HepG2 (cell line): ENCODE measurements around the gene UBTD1. TPM values are rescaled to one million over a fixed set of nuclear protein-coding genes. Genes with fewer than 3 reads are reported as not detected.

ENCODE experiments used
- ATAC-seq: fragments of 200-7000 bp; cut with Tn5 transposase; 3 replicates; pipeline ENCODE4 v1.9.1; 2020; ENCODE audit warnings: mild to moderate bottlenecking, moderate library complexity
- BruUV-seq: library from RNA; stranded (reverse); fragments of 400-500 nt; replicated peaks from 2 replicates; lab custom pipeline; 2021; lab: Mats Ljungman, UMichigan
- CTCF ChIA-PET: fragments of 300-600 bp; formaldehyde crosslinking; extraction: SDS; loops from one replicate; lab custom pipeline; 2021; ENCODE audit warnings: low total read pairs, inconsistent platforms, low intra/inter-chr PET ratio; lab: Yijun Ruan, JAX
- POLR2A ChIA-PET: fragments of 350-600 bp; sonication (Branson Sonifier 250); formaldehyde crosslinking; loops from one replicate; lab custom pipeline; 2020; ENCODE audit warnings: antibody characterized with exemption, inconsistent platforms; lab: Yijun Ruan, JAX
- DNase-seq: peaks from one replicate; pipeline ENCODE4 v3.0.0-alpha.2; 2015; ENCODE audit warnings: low spot score
- FAIRE-seq: peaks from 3 replicates; lab custom pipeline; 2011; peaks lifted over from hg19 to GRCh38; lab: Jason Lieb, UNC
- H2AFZ ChIP-seq: one replicate; pipeline ENCODE4 v1.6.1; 2011; ENCODE audit warnings: low read length, inconsistent platforms
- H3K27ac ChIP-seq: fragments of 300-600 bp; 3 replicates; pipeline ENCODE4 v1.8.0; 2011; ENCODE audit warnings: mixed run types, mild to moderate bottlenecking, mixed read lengths, low read length, inconsistent platforms; ENCODE audit not compliant: insufficient read depth; ENCODE audit errors: extremely low read length
- H3K27me3 ChIP-seq, 2 experiments: fragments of 200-600 bp in 1 of 2; 2 replicates in 1 of 2; 3 replicates in 1 of 2; pipeline versions ENCODE4 v1.6.0 to v1.8.0; 2011; ENCODE audit warnings: low read length in 2 of 2, mild to moderate bottlenecking in 2 of 2, moderate library complexity in 2 of 2, inconsistent platforms in 1 of 2; ENCODE audit not compliant: insufficient read depth in 2 of 2, control insufficient read depth in 1 of 2
- H3K36me3 ChIP-seq, 2 experiments: fragments of 200-600 bp in 1 of 2; replicated peaks in 1 of 2; 2 replicates in 1 of 2; 3 replicates in 1 of 2; pipeline versions ENCODE4 v1.5.1 to v1.8.0; 2011; ENCODE audit warnings: low read length in 2 of 2, inconsistent platforms in 1 of 2; ENCODE audit not compliant: insufficient read depth in 2 of 2, control insufficient read depth in 1 of 2
- H3K4me1 ChIP-seq: 2 replicates; pipeline ENCODE4 v1.5.1; 2012; ENCODE audit warnings: low read length, inconsistent platforms; ENCODE audit not compliant: insufficient read depth
- H3K4me2 ChIP-seq: 2 replicates; pipeline ENCODE4 v1.6.0; 2011; ENCODE audit warnings: low read depth, low read length, inconsistent platforms
- H3K4me3 ChIP-seq, 3 experiments: fragments of 200-600 bp in 1 of 3; sonication (generic), shearing (Covaris generic) in 1 of 3; replicated peaks in 1 of 3; 2 replicates each; pipeline ENCODE4 v1.5.1; 2011 to 2016; ENCODE audit warnings: low read length in 3 of 3, inconsistent platforms in 2 of 3, low read depth in 2 of 3, mild to moderate bottlenecking in 2 of 3, control low read depth in 1 of 3, mixed read lengths in 1 of 3; ENCODE audit not compliant: insufficient read depth in 1 of 3
- H3K79me2 ChIP-seq: one replicate; pipeline ENCODE4 v1.6.1; 2011; ENCODE audit warnings: low read length, inconsistent platforms; ENCODE audit not compliant: insufficient read depth
- H3K9ac ChIP-seq: 2 replicates; pipeline ENCODE4 v1.6.0; 2011; ENCODE audit warnings: mild to moderate bottlenecking, low read depth, low read length, inconsistent platforms; ENCODE audit not compliant: insufficient read depth
- H3K9me3 ChIP-seq: 2 replicates; pipeline ENCODE4 v1.5.1; 2012; ENCODE audit warnings: mild to moderate bottlenecking, low read length
- H4K20me1 ChIP-seq: 2 replicates; pipeline ENCODE4 v1.6.0; 2011; ENCODE audit warnings: inconsistent platforms, mild to moderate bottlenecking, low read length, moderate library complexity; ENCODE audit not compliant: insufficient read depth
- TP53 ChIP-seq: sonication (generic); formaldehyde crosslinking; conservative IDR thresholded peaks from 2 replicates; pipeline ENCODE4 v1.4.0; 2020; ENCODE audit warnings: missing genetic modification reagents
- ZBTB4 ChIP-seq: sonication (generic); formaldehyde crosslinking; IDR thresholded peaks from 2 replicates; pipeline ENCODE4 v1.4.0; 2020; ENCODE audit warnings: missing genetic modification reagents, mild to moderate bottlenecking, borderline replicate concordance
- ZNF280D ChIP-seq: sonication (generic); formaldehyde crosslinking; IDR thresholded peaks from 2 replicates; pipeline ENCODE4 v1.5.1; 2020; ENCODE audit warnings: mild to moderate bottlenecking, missing genetic modification reagents
- WGBS: methylation state at CpG from one replicate; pipeline ENCODE4 v1.1.6; 2017; ENCODE audit warnings: low lambda C conversion rate; 5-methylcytosine and 5-hydroxymethylcytosine counted together
- in situ Hi-C: cut with HindIII; loops from 2 replicates; pipeline ENCODE4 v1.10.0; 2017; ENCODE audit warnings: low pct_unique_long_range_greater_than_20kb; ENCODE audit not compliant: extremely low pct_ligation_motif_present
- intact Hi-C: fragments of 100-400 bp; cut with micrococcal nuclease; formaldehyde crosslinking; loops from one replicate; pipeline ENCODE4 v1.10.0; 2022; ENCODE audit not compliant: unreplicated experiment
- polyA plus RNA-seq, 8 experiments: library from polyadenylated mRNA; depleted of rRNA in 3 of 8; stranded (reverse) in 7 of 8; unstranded in 1 of 8; fragments of >200 nt; fragmentation: Illumina TruSeq in 4 of 8; extraction: Trizol in 4 of 8; gene quantifications; 2 replicates each; pipeline versions ENCODE4 v1.2.1 to v1.2.3, GENCODE V29; 2011 to 2016; ENCODE audit warnings: low read depth in 4 of 8, missing spikeins in 1 of 8, mixed read lengths in 1 of 8; ENCODE audit not compliant: insufficient read depth in 1 of 8
- total RNA-seq, 5 experiments: library from RNA; depleted of rRNA; stranded (reverse); fragments of >200 nt; fragmentation: Illumina TruSeq; extraction: Trizol; gene quantifications; 2 replicates each; pipeline ENCODE4 v1.2.3, GENCODE V29; 2016; ENCODE audit warnings: low read depth in 1 of 5
- TF ChIP-seq, protein P1 (sequence below): sonication (generic); IDR thresholded peaks from 2 replicates; pipeline ENCODE4 v1.6.1; 2016; ENCODE audit warnings: low read depth, borderline replicate concordance
- TF ChIP-seq, protein P2 (sequence below): sonication (generic); formaldehyde crosslinking; IDR thresholded peaks from 2 replicates; pipeline ENCODE4 v1.5.1; 2020; ENCODE audit warnings: mild to moderate bottlenecking, missing genetic modification reagents, moderate library complexity

The UBTD1 gene
- total and polyA plus RNA-seq, 2 of the 13 experiments (the other 11 are each of a cell fraction or from before 2014, with no cell fraction given): 7.9 to 10.0 TPM

DNA sequence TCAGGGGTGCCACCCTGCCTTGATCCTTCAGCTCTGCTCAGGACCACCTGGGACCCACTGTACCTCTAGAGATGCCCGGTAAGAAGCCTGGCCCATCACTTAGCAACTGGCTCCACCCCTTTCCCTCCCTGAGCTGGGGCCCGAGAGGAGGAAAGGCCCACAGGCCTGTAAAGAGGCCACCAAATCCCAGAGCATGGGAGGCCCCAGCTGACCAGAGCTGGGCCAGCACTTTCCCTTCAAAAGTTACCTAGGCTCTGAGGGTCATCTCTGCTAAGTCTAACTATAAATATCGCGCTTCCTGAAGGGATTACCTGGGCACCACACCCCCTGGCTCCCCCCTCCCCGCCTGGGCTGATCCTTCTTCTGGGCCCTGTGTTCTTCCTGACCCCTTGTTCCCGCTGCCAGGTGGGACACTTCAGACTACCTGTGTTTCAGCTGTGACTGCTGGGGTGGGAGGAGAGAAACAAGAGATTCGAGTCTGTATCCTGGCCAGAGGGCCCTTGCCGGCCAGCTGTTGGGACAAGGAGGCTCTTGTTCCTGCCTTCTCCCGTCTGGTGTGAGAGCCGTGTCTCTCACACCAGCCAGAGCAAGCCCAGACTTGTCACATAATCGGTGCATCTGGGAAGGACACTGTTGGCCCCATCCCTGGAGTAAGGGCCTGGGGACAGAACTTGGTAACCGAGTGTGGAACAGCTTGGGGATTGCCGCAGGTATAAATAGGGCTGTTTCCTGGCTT lies 51.0 kb downstream of the UBTD1 start:
- in situ Hi-C loops (loop anchor here (5.0 kb wide), 1 partner anchor 87 kb away; no protein-coding TSS in a partner anchor), intact Hi-C loops (no loop called here)
- H3K4me1 ChIP-seq: peaks cover 37% of the 10 kb centered on the region
- WGBS: 64% methylated on average over 11 of the region's 13 CpGs
- no peaks in the 10 kb centered on the region for H3K36me3 ChIP-seq
- no peaks in the 10 kb centered on the region for H3K9me3 ChIP-seq
- DNase-seq (peak; percentile 29), ATAC-seq (peak; percentile 36), FAIRE-seq (peak; percentile 21)
- TSS peak; percentile 63 for BruUV-seq
- no peaks in the 10 kb centered on the region for H3K27me3 ChIP-seq
- ChIA-PET CTCF (no interaction called here), POLR2A (interaction anchor here (1.0 kb wide), 1 partner anchor 34 kb away, joined by 3 read pairs; the partner anchor contains the start of gene HOGA1)
- no peak overlapping the region for H3K4me3 ChIP-seq
- H4K20me1 ChIP-seq: no peaks in the 10 kb centered on the region
- H3K4me2 ChIP-seq: peak overlapping the region; percentile 20; the same call in 1 of the 2 replicates
- H3K27ac ChIP-seq: peak overlapping the region; percentile 50
- peak overlapping the region; percentile 55 for H3K9ac ChIP-seq
- H3K79me2 ChIP-seq: no peaks in the 10 kb centered on the region
- no peak overlapping the region for H2AFZ ChIP-seq
- TF ChIP-seq ZBTB4 (CRISPR knock-in tag) (0 out of 2 replicates have a peak, but pooled peaks have one; percentile 27), ZNF280D (CRISPR knock-in tag) (no peak), TP53 (CRISPR knock-in tag) (peak; percentile 96; the same call in 1 of the 2 replicates)
- TF ChIP-seq, protein P1, sequence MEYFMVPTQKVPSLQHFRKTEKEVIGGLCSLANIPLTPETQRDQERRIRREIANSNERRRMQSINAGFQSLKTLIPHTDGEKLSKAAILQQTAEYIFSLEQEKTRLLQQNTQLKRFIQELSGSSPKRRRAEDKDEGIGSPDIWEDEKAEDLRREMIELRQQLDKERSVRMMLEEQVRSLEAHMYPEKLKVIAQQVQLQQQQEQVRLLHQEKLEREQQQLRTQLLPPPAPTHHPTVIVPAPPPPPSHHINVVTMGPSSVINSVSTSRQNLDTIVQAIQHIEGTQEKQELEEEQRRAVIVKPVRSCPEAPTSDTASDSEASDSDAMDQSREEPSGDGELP: peak; percentile 48; the same call in 1 of the 2 replicates
- TF ChIP-seq, protein P2, sequence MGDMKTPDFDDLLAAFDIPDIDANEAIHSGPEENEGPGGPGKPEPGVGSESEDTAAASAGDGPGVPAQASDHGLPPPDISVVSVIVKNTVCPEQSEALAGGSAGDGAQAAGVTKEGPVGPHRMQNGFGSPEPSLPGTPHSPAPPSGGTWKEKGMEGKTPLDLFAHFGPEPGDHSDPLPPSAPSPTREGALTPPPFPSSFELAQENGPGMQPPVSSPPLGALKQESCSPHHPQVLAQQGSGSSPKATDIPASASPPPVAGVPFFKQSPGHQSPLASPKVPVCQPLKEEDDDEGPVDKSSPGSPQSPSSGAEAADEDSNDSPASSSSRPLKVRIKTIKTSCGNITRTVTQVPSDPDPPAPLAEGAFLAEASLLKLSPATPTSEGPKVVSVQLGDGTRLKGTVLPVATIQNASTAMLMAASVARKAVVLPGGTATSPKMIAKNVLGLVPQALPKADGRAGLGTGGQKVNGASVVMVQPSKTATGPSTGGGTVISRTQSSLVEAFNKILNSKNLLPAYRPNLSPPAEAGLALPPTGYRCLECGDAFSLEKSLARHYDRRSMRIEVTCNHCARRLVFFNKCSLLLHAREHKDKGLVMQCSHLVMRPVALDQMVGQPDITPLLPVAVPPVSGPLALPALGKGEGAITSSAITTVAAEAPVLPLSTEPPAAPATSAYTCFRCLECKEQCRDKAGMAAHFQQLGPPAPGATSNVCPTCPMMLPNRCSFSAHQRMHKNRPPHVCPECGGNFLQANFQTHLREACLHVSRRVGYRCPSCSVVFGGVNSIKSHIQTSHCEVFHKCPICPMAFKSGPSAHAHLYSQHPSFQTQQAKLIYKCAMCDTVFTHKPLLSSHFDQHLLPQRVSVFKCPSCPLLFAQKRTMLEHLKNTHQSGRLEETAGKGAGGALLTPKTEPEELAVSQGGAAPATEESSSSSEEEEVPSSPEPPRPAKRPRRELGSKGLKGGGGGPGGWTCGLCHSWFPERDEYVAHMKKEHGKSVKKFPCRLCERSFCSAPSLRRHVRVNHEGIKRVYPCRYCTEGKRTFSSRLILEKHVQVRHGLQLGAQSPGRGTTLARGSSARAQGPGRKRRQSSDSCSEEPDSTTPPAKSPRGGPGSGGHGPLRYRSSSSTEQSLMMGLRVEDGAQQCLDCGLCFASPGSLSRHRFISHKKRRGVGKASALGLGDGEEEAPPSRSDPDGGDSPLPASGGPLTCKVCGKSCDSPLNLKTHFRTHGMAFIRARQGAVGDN (CRISPR knock-in tag): peak; percentile 62
